K562 (cell line): ENCODE data around the gene PTPN18. TPM values are rescaled to one million over a fixed set of nuclear protein-coding genes. Genes with fewer than 3 reads are reported as not detected.

Experiments
- ARID3B ChIP-seq: fragments of 250-450 bp; sonication (Bioruptor Pico); IDR thresholded peaks from 2 replicates; pipeline ENCODE4 v1.4.0; 2020; ENCODE audit warnings: borderline replicate concordance
- BACH1 ChIP-seq: fragments of 200-800 bp; sonication (Bioruptor generic); IDR thresholded peaks from 2 replicates; pipeline ENCODE4 v1.6.1; 2016; ENCODE audit warnings: missing genetic modification characterization, missing compliant biosample characterization
- E2F6 ChIP-seq, 2 experiments: IDR thresholded peaks; 2 replicates each; pipeline ENCODE4 v1.6.1; 2011; ENCODE audit warnings: borderline replicate concordance in 1 of 2, control low read depth in 1 of 2, low read depth in 1 of 2, low read length in 1 of 2, mild to moderate bottlenecking in 1 of 2, mixed read lengths in 1 of 2, moderate library complexity in 1 of 2; ENCODE audit not compliant: insufficient read depth in 1 of 2, insufficient read length in 1 of 2, poor library complexity in 1 of 2, severe bottlenecking in 1 of 2; ENCODE audit errors: extremely low read depth in 1 of 2
- ETV5 ChIP-seq: sonication (generic); formaldehyde crosslinking; IDR thresholded peaks from 2 replicates; pipeline ENCODE4 v1.4.0; 2020; ENCODE audit warnings: low read depth, mild to moderate bottlenecking, missing genetic modification reagents
- JUND ChIP-seq, 2 experiments: IDR thresholded peaks; 2 replicates in 1 of 2; 3 replicates in 1 of 2; pipeline ENCODE4 v1.6.1; 2011; ENCODE audit warnings: borderline replicate concordance in 2 of 2, low read depth in 2 of 2, low read length in 2 of 2, improper control_type of control experiment in 1 of 2, missing biosample characterization in 1 of 2, missing genetic modification characterization in 1 of 2, missing genetic modification reagents in 1 of 2
- NCOA2 ChIP-seq, 2 experiments: fragments of 450-650 bp; IDR thresholded peaks; 2 replicates each; pipeline ENCODE4 v1.6.1; 2018; ENCODE audit warnings: mild to moderate bottlenecking in 2 of 2, moderate library complexity in 1 of 2; ENCODE audit not compliant: partially characterized antibody in 2 of 2
- PHB ChIP-seq: fragments of 250-450 bp; sonication (Bioruptor Pico); IDR thresholded peaks from 2 replicates; pipeline ENCODE4 v1.5.0; 2021
- TARDBP ChIP-seq: fragments of 450-650 bp; IDR thresholded peaks from 2 replicates; pipeline ENCODE4 v1.6.1; 2016
- TSC22D4 ChIP-seq: fragments of 450-650 bp; IDR thresholded peaks from 2 replicates; pipeline ENCODE4 v1.6.1; 2016; ENCODE audit warnings: missing genetic modification characterization, missing biosample characterization, control low read depth
- ZNF280A ChIP-seq: fragments of 450-650 bp; IDR thresholded peaks from 2 replicates; pipeline ENCODE4 v1.6.1; 2018; ENCODE audit warnings: mild to moderate bottlenecking, low read depth; ENCODE audit not compliant: partially characterized antibody
- ZNF785 ChIP-seq: fragments of 250-450 bp; sonication (Bioruptor Pico); IDR thresholded peaks from 2 replicates; pipeline ENCODE4 v1.4.0; 2020; ENCODE audit warnings: mild to moderate bottlenecking
- polyA plus RNA-seq, 8 experiments: library from polyadenylated mRNA; depleted of rRNA in 4 of 8; stranded (reverse) in 5 of 8; unstranded in 3 of 8; fragments of >200 nt; fragmentation: Nextera tagmentation in 2 of 8; fragmentation: Illumina TruSeq in 1 of 8; extraction: Ambion mirVana in 2 of 8; extraction: Trizol in 1 of 8; gene quantifications; 2 replicates each; pipeline versions ENCODE4 v1.2.1 to v1.2.3, GENCODE V29; 2011 to 2014; ENCODE audit warnings: inconsistent platforms in 1 of 8, missing spikeins in 1 of 8
- total RNA-seq, 7 experiments: library from RNA; depleted of rRNA in 6 of 7; stranded (reverse); fragments of >200 nt in 6 of 7; fragmentation: Illumina TruSeq in 2 of 7; extraction: Trizol in 2 of 7; gene quantifications; 2 replicates each; pipeline versions ENCODE4 v1.2.1 to v1.2.3, GENCODE V29; 2011 to 2021; ENCODE audit warnings: low replicate concordance in 1 of 7
- TF ChIP-seq, protein P1 (sequence below), 2 experiments: fragments of 450-650 bp; formaldehyde crosslinking in 1 of 2; IDR thresholded peaks; 2 replicates each; pipeline versions ENCODE4 v1.4.0 to v1.6.1; 2014 to 2020; ENCODE audit warnings: mild to moderate bottlenecking in 2 of 2, borderline replicate concordance in 1 of 2, low read depth in 1 of 2

PTPN18 gene
- total and polyA plus RNA-seq, 9 of the 15 experiments (the other 6 are each of a cell fraction or from before 2014, with no cell fraction given), result 11.6 to 90.7 (median 49.6) TPM

DNA sequence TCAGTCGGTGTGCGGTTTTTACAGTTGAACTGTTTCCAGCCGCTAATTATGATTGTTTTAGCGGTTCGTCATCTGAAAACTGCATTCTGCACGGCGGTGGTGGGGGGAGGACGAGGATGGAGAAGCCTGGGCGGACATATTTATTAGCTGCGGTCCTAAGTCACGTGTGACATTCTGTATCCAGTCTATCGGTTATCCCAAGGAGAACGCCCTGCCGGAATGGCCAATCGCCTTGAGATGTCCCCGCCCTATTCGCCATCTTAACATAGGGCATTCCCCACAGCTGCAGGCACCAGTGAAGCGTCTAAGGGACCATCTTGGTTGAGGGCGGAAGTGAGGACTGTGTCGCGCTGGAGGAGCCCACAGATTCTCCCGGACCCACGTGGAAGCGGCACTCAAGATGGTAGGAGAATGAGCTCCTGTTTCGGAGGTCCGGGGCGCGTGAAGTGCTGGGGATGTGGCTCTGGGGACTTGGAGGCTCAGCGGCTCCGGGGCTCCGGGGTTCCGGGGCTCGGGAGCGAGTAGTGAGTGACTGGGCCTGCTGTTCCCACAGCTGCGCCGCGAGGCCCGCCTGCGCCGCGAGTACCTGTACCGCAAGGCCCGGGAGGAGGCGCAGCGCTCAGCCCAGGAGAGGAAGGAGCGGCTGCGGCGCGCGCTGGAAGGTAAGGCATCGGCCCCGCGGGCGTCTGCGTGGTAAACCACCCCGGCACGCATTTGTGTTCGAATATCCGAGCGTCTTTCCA is 13.2 kb upstream of the PTPN18 start, which contains the start of gene IMP4 (continued):
- TF ChIP-seq, protein P1, sequence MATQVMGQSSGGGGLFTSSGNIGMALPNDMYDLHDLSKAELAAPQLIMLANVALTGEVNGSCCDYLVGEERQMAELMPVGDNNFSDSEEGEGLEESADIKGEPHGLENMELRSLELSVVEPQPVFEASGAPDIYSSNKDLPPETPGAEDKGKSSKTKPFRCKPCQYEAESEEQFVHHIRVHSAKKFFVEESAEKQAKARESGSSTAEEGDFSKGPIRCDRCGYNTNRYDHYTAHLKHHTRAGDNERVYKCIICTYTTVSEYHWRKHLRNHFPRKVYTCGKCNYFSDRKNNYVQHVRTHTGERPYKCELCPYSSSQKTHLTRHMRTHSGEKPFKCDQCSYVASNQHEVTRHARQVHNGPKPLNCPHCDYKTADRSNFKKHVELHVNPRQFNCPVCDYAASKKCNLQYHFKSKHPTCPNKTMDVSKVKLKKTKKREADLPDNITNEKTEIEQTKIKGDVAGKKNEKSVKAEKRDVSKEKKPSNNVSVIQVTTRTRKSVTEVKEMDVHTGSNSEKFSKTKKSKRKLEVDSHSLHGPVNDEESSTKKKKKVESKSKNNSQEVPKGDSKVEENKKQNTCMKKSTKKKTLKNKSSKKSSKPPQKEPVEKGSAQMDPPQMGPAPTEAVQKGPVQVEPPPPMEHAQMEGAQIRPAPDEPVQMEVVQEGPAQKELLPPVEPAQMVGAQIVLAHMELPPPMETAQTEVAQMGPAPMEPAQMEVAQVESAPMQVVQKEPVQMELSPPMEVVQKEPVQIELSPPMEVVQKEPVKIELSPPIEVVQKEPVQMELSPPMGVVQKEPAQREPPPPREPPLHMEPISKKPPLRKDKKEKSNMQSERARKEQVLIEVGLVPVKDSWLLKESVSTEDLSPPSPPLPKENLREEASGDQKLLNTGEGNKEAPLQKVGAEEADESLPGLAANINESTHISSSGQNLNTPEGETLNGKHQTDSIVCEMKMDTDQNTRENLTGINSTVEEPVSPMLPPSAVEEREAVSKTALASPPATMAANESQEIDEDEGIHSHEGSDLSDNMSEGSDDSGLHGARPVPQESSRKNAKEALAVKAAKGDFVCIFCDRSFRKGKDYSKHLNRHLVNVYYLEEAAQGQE (IDR thresholded peaks at IDR 0.05; ENCODE audit: borderline replicate concordance), result peak; percentile 90
- TF ChIP-seq, protein P1 (CRISPR knock-in tag; IDR thresholded peaks at IDR 0.05; ENCODE audit: low read depth), result peak; percentile 69
- TF ChIP-seq TSC22D4 (tag) (no peak), ZNF280A (no peak), ZNF785 (no peak), NCOA2 (IDR thresholded peaks at IDR 0.05; ENCODE audit: partially characterized antibody in 2 of 2) (no peak), PHB (CRISPR knock-in tag) (no peak), BACH1 (peak; percentile 66; the same call in 1 of the 2 replicates), E2F6 (IDR thresholded peaks at IDR 0.05; ENCODE audit: borderline replicate concordance in 1 of 2, extremely low read depth in 1 of 2, insufficient read depth in 1 of 2, insufficient read length in 1 of 2, low read depth in 1 of 2, low read length in 1 of 2, poor library complexity in 1 of 2, severe bottlenecking in 1 of 2) (peak in 1 of 2 experiments; percentile 41), ETV5 (peak; percentile 1; the same call in 1 of the 2 replicates), TARDBP (peak; percentile 87; the same call in 1 of the 2 replicates), JUND (IDR thresholded peaks at IDR 0.05; ENCODE audit: borderline replicate concordance, low read depth, low read length) (peak; percentile 39; the same call in 1 of the 2 replicates), JUND (tag; IDR thresholded peaks at IDR 0.05; ENCODE audit: borderline replicate concordance, low read depth, low read length) (peak; percentile 38; the same call in 1 of the 3 replicates), ARID3B (0 out of 2 replicates have a peak, but pooled peaks have one; percentile 75)
